Uterus (tissue), 4 donors: ENCODE data around the gene SLC4A1. TPM values are rescaled to one million over a fixed set of nuclear protein-coding genes. Genes with fewer than 3 reads are reported as not detected.
"Not testable (repeated sequence)": the region's sequence is repeated elsewhere in the genome, so short reads cannot be mapped to it uniquely, and the experiment has no call there.

Source experiments
- DNase-seq, 2 donors: peaks; one replicate each; pipeline ENCODE4 v3.0.0-alpha.2; 2019 to 2020
- H3K27ac ChIP-seq, 2 donors: fragments of 200-600 bp; sonication (generic); 1 replicate in 1 of 2; 2 replicates in 1 of 2; pipeline ENCODE4 v1.5.1; 2016 to 2018
- H3K27me3 ChIP-seq, 2 donors: fragments of 200-600 bp; sonication (generic); one replicate each; pipeline ENCODE4 v1.5.1; 2018 to 2019; ENCODE audit warnings: control low read depth in 1 of 2
- H3K36me3 ChIP-seq, 2 donors: fragments of 200-600 bp; sonication (generic); one replicate each; pipeline ENCODE4 v1.5.1; 2019; ENCODE audit warnings: control low read depth in 1 of 2
- H3K4me1 ChIP-seq, 2 donors: fragments of 200-600 bp; sonication (generic); one replicate each; pipeline ENCODE4 v1.5.1; 2018 to 2019; ENCODE audit warnings: control low read depth in 1 of 2
- H3K4me3 ChIP-seq, 2 donors: fragments of 200-600 bp; sonication (generic); 1 replicate in 1 of 2; 2 replicates in 1 of 2; pipeline ENCODE4 v1.5.1; 2018 to 2019; ENCODE audit warnings: mild to moderate bottlenecking in 1 of 2
- H3K9me3 ChIP-seq, 2 donors: fragments of 200-600 bp; sonication (generic); one replicate each; pipeline ENCODE4 v1.5.1; 2019; ENCODE audit warnings: control low read depth in 1 of 2
- CTCF ChIP-seq, 4 experiments: fragments of 200-600 bp in 2 of 4; fragments of 450-650 bp in 2 of 4; sonication (generic) in 2 of 4; IDR thresholded peaks; one replicate each; pipeline ENCODE4 v1.5.1; 2016 to 2019; ENCODE audit warnings: antibody characterized with exemption in 4 of 4, mild to moderate bottlenecking in 2 of 4, moderate library complexity in 1 of 4
- POLR2A ChIP-seq, 2 donors: fragments of 450-650 bp; IDR thresholded peaks; one replicate each; pipeline ENCODE4 v1.6.1; 2016; ENCODE audit warnings: antibody characterized with exemption in 2 of 2, mild to moderate bottlenecking in 1 of 2, moderate library complexity in 1 of 2
- intact Hi-C: fragments of 100-400 bp; cut with DNase I; formaldehyde crosslinking; loops from one replicate; pipeline ENCODE4 v1.15.1; 2023; ENCODE audit warnings: low total_unique reads
- total RNA-seq, 4 donors: library from RNA; depleted of rRNA in 3 of 4; stranded (reverse); fragments of >200 nt in 3 of 4; gene quantifications; one replicate each; pipeline versions ENCODE4 v1.1.0 to v1.2.4, GENCODE V29; 2014 to 2023
- donor health status: DM: yes; HTN: yes; CAD: no.

Gene SLC4A1
- total RNA-seq, 4 donors from 2014 or later, result 8.4 TPM; not detected in 3

GRCh38 chr17:44241106-44241624 lies 26.8 kb downstream of the SLC4A1 start:
- TF ChIP-seq CTCF (IDR thresholded peaks at IDR 0.05) (no peak), POLR2A (IDR thresholded peaks at IDR 0.05) (no peak)
- intact Hi-C loops, result no loop called here

GRCh38 chr17:44237886-44238285 lies 30.0 kb downstream of the SLC4A1 start:
- H3K27me3 ChIP-seq, DNase-seq, H3K4me3 ChIP-seq, H3K4me1 ChIP-seq, H3K9me3 ChIP-seq, H3K36me3 ChIP-seq, H3K27ac ChIP-seq, intact Hi-C loops: not testable (repeated sequence)

More at GRCh38 chr17:44241106-44241624, 26.8 kb downstream of the SLC4A1 start:
- H3K27ac ChIP-seq, result no peak overlapping the region
- H3K4me3 ChIP-seq, result no peak overlapping the region
- no peaks in the 10 kb centered on the region for H3K4me1 ChIP-seq
- no peak for DNase-seq
- H3K36me3 ChIP-seq, result no peaks in the 10 kb centered on the region
- no peaks in the 10 kb centered on the region for H3K9me3 ChIP-seq
- H3K27me3 ChIP-seq, result no peaks in the 10 kb centered on the region

GRCh38 chr17:44236444-44236991 lies 31.4 kb downstream of the SLC4A1 start:
- TF ChIP-seq POLR2A (IDR thresholded peaks at IDR 0.05), result no peak
- no peak for TF ChIP-seq CTCF (IDR thresholded peaks at IDR 0.05)
- no peak for DNase-seq
- H3K4me1 ChIP-seq, result no peaks in the 10 kb centered on the region
- no peaks in the 10 kb centered on the region for H3K9me3 ChIP-seq
- no peaks in the 10 kb centered on the region for H3K36me3 ChIP-seq
- H3K27me3 ChIP-seq, result no peaks in the 10 kb centered on the region
- no peak overlapping the region for H3K4me3 ChIP-seq
- no peak overlapping the region for H3K27ac ChIP-seq
- intact Hi-C loops, result no loop called here

GRCh38 chr17:44235583-44235936 lies 32.4 kb downstream of the SLC4A1 start:
- intact Hi-C loops, result no loop called here
- no peak for TF ChIP-seq CTCF (IDR thresholded peaks at IDR 0.05)
- TF ChIP-seq POLR2A (IDR thresholded peaks at IDR 0.05), result no peak
- no peaks in the 10 kb centered on the region for H3K9me3 ChIP-seq
- DNase-seq, result no peak
- H3K36me3 ChIP-seq, result no peaks in the 10 kb centered on the region
- no peak overlapping the region for H3K4me3 ChIP-seq
- H3K27me3 ChIP-seq, result no peaks in the 10 kb centered on the region
- no peaks in the 10 kb centered on the region for H3K4me1 ChIP-seq
- H3K27ac ChIP-seq, result no peak overlapping the region

GRCh38 chr17:44233582-44233981 lies 34.4 kb downstream of the SLC4A1 start:
- intact Hi-C loops, result no loop called here

More at GRCh38 chr17:44233582-44233981, 34.4 kb downstream of the SLC4A1 start:
- TF ChIP-seq POLR2A (IDR thresholded peaks at IDR 0.05), result no peak
- no peak for TF ChIP-seq CTCF (IDR thresholded peaks at IDR 0.05)
- DNase-seq, result no peak
- no peaks in the 10 kb centered on the region for H3K36me3 ChIP-seq
- H3K27ac ChIP-seq, result no peak overlapping the region
- no peaks in the 10 kb centered on the region for H3K4me1 ChIP-seq
- H3K4me3 ChIP-seq, result no peak overlapping the region
- H3K9me3 ChIP-seq, result no peaks in the 10 kb centered on the region
- no peaks in the 10 kb centered on the region for H3K27me3 ChIP-seq
